ENCODE measurements around the gene CCDC192. TPM values are rescaled to one million over a fixed set of nuclear protein-coding genes. Genes with fewer than 3 reads are reported as not detected.

Gene CCDC192, protein sequence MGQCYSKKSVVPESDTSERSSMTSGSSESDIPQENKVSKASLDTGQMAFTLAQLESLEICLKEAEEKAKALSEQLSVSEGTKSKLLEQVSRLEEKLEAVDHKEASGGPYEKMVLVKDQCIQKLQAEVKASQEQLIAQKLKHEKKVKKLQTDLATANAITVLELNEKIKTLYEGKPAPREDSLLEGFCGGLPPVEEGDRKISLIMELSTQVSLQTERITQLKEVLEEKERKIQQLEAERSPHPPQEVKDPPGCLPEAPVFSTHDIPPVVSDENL
- not detected in 2 replicates for total RNA-seq

DNA sequence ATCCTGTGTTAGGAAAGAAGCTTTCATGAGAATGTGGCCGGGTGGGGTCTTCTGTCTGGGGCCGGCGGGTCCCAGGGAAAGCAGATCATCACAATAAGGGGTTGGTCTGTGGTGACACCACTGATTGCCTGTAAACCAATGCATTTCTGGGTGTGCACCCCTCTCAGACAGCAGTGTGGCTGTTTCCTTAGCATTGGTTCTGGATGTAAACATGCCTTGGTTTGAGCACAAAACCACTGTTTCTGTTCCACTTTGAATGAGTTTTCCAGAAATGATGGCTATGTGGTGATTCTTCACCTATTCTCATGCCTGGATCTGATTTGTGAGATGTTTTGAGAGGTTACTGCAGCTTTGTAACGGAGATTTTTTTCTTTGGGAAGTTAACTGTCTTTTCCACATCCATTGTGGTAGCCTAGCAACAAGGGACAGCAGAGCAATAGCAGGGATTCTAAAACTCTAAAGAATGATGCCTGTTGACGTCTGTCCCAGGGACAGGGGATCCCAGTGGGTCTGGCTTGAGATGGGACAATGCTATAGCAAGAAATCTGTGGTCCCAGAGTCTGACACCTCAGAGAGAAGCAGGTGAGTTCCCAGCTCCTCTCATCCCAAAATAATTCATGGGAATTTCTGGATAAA lies at the start of gene CCDC192:
Gene CCDC192, plus strand, starts transcription at position 466 of the 636 bp plus-strand sequence. Its CDS starts 55 bp downstream, at position 521.

Other genes starting within 250 kb of the CCDC192 start
- gene PRRC1, start 185.8 kb upstream of the CCDC192 start, total RNA-seq = 55.0 and 79.1 TPM in 2 replicates
- not detected in 2 replicates for gene CTXN3, start 54.3 kb upstream of the CCDC192 start, total RNA-seq